Activated naive CD8-positive, alpha-beta T cell (primary cell): ENCODE measurements around the gene DENND1A.
"Not testable (repeated sequence)": the region's sequence is repeated elsewhere in the genome, so short reads cannot be mapped to it uniquely, and the experiment has no call there.

Experiments used
- H3K27ac Mint-ChIP-seq: one replicate; pipeline ENCODE4 v1.8.0; 2021; ENCODE audit warnings: mixed read lengths
- H3K27me3 Mint-ChIP-seq: one replicate; pipeline ENCODE4 v1.8.0; 2021; ENCODE audit warnings: mixed read lengths
- H3K36me3 Mint-ChIP-seq: one replicate; pipeline ENCODE4 v1.8.0; 2021; ENCODE audit warnings: mixed read lengths
- H3K4me1 Mint-ChIP-seq: one replicate; pipeline ENCODE4 v1.8.0; 2021; ENCODE audit warnings: low read depth, mixed read lengths
- H3K4me3 Mint-ChIP-seq: one replicate; pipeline ENCODE4 v1.8.0; 2021; ENCODE audit warnings: mild to moderate bottlenecking, mixed read lengths
- H3K9me3 Mint-ChIP-seq: one replicate; pipeline ENCODE4 v1.8.0; 2021; ENCODE audit warnings: low read depth, mixed read lengths

The DENND1A gene

DNA sequence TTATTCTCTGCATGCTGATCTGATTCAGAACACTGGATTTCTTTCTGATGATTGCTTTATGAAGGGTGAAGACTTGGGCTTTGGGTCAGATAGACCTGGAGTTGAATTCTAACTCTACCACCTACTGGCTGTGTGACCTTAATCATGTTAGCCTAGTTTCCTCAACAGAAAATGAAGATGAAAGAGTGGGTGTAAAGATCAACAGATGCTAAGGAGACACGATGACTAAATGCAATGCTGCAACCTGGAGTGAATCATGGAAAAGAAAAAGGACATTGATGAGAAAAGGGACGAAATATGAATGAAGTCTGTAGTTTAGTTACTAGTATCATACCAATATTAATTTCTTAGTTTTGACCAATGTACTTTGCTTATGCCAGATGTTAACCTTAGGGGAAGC is 27.8 kb upstream of the DENND1A start:
- H3K4me3 Mint-ChIP-seq = no peak overlapping the region
- H3K4me1 Mint-ChIP-seq = no peaks in the 10 kb centered on the region
- H3K27ac Mint-ChIP-seq = no peak overlapping the region
- H3K36me3 Mint-ChIP-seq = no peaks in the 10 kb centered on the region
- peaks cover 5% of the 10 kb centered on the region for H3K27me3 Mint-ChIP-seq
- no peaks in the 10 kb centered on the region for H3K9me3 Mint-ChIP-seq

DNA sequence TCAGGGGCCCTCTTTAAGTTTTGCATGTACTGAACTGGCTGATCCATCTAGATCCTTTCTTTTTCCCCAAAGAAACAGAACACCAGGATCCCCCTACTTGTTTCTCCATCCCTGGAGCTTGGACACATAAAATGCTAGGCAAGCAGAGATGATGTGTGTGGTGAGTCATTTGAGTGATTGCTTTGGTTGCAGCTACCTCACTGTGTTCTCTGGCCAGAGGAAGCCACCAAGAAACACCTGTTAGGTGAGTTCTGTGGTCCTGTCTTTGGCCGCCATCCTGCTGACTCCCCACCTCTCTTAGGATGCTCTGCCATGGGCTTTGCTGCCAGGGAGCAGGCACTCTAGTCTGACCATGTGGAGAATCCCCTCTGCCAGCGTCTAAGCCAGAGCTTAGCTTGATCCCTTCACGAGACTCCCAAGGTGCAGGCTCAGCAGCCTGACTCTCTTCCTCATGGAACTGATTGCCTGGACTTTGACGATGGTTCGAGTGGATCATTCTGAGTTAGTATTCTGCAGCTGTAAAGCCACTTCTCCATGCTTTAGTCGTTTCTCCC is 27.3 kb upstream of the DENND1A start:
- Mint-ChIP-seq H3K4me1 (no peaks in the 10 kb centered on the region), H3K27me3 (peaks cover 5% of the 10 kb centered on the region), H3K36me3 (no peaks in the 10 kb centered on the region)

DNA sequence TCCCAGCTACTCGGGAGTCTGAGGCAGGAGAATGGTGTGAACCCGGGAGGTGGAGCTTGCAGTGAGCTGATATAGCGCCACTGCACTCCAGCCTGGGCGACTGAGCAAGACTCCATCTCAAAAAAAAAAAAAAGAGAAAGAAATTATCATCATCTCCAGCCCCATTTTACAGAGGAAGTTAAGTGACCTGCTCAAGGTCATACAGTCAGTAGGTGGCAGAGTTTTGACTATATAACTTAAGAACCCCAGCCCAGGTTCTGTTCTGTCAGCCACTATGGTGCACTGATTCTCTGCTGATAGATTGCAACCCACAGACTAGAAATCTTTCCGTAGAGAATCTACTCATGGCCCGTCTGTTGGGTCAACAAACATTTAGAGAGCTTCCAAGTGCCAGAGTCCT is 25.7 kb upstream of the DENND1A start:
- Mint-ChIP-seq H3K4me1 (no peaks in the 10 kb centered on the region), H3K9me3 (no peaks in the 10 kb centered on the region), H3K27me3 (peaks cover 5% of the 10 kb centered on the region), H3K4me3 (no peak overlapping the region), H3K36me3 (no peaks in the 10 kb centered on the region), H3K27ac (no peak overlapping the region)

More for the DNA sequence above, 27.3 kb upstream of the DENND1A start:
- Mint-ChIP-seq H3K4me3 (no peak overlapping the region), H3K9me3 (no peaks in the 10 kb centered on the region), H3K27ac (no peak overlapping the region)

DNA sequence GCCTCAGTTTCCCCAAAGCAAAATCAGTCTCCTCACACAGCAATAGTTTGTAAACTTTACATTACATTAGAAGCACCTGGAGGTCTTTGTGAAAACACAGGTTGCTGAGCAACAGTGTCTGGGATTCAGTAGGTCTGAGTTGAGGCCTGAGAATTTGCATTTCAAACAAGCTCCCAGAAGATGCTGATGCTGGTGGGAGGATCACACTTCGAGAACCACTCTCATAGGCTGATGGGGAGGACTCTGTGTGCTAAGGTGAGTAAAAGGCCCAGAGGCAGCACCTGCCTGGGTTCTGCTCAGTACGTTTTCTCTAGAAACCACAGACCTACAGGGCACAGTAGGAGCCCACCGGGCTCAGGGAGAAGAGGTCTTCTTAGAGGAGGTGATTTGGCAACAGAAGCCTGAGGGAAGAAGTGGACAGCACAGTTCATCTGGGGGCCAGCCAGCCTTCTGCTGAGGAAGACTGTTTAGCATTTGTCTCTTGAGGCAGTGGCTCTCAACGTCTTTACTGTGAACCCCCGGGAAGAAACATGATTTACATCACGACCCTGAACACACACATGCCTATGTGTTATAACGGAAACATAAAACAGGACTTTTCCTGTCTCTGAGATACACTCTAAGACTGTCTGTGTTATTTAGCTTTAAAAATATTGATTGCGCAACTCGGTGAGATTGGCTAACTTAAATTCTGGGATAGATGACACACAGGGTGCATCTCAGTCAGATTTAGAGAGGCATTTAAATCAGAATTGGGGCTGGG is 24.8 kb upstream of the DENND1A start:
- Mint-ChIP-seq H3K9me3 (no peaks in the 10 kb centered on the region), H3K36me3 (no peaks in the 10 kb centered on the region), H3K4me3 (no peak overlapping the region), H3K27me3 (peaks cover 5% of the 10 kb centered on the region), H3K4me1 (no peaks in the 10 kb centered on the region), H3K27ac (no peak overlapping the region)

DNA sequence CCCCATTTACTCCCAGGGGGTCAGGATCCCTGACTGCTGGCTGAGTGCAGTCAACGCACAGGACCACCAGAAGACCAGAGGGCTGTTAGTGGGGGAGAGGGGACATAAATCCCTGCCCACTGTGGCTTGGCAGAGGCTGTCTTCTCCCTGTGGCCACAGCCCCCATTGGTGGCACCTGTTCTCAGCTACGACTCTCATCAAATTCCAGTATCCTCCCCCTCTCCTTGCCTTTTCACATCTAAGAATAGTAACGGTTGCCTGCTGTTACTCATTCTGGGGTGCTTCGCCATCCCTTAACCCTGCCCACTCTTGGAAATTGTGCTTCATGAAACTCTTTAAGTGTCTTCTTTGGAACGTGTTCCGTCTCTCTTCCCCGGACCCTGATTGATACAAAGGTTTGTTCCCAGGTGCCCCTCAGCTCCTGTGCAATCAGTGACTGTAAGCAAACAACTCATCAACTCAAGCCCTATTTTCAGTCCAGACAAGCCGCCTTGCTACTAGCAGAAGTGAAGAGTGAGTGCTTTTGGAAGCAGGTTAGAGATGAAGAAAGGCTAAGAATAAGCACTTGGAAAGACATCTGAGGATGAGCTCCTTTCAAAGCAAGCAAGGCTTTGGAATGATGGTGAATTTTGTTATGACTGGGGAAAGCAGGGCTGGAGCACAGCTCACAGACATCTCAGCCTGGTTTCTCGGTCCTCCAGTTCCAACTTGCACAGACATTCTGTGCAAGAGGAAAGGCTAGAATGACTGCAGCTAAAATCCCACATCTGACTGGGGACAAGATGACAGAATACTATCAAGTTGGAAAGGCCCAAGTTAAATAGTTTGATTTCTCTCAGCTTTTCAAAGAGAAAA is 22.9 kb upstream of the DENND1A start:
- H3K9me3 Mint-ChIP-seq = no peaks in the 10 kb centered on the region
- no peak overlapping the region for H3K4me3 Mint-ChIP-seq
- no peaks in the 10 kb centered on the region for H3K4me1 Mint-ChIP-seq

DNA sequence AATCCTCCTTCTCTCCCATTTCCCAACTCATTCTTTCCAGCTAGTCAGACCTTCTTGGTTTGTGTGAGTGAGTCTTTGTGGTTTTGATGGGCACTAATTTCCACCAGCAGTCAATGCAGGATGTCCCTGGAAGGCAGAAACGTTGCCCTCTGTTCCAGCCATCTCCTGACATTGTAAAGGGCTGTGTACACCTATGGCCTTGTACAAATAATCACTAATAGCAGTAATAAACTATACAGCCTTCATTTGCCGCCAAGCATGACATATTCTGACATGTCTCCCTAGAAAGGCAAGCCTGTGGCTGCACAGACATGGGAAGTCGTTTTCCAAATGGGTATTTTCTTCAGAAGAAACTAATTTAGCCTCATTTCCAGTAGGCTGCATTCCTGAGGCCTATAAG is 18.4 kb upstream of the DENND1A start:
- Mint-ChIP-seq H3K9me3 (no peaks in the 10 kb centered on the region), H3K27me3 (no peaks in the 10 kb centered on the region), H3K36me3 (no peaks in the 10 kb centered on the region), H3K27ac (no peak overlapping the region), H3K4me1 (no peaks in the 10 kb centered on the region), H3K4me3 (no peak overlapping the region)

More for the DNA sequence above, 22.9 kb upstream of the DENND1A start:
- Mint-ChIP-seq H3K36me3 (no peaks in the 10 kb centered on the region), H3K27ac (no peak overlapping the region), H3K27me3 (peaks cover 3% of the 10 kb centered on the region)

DNA sequence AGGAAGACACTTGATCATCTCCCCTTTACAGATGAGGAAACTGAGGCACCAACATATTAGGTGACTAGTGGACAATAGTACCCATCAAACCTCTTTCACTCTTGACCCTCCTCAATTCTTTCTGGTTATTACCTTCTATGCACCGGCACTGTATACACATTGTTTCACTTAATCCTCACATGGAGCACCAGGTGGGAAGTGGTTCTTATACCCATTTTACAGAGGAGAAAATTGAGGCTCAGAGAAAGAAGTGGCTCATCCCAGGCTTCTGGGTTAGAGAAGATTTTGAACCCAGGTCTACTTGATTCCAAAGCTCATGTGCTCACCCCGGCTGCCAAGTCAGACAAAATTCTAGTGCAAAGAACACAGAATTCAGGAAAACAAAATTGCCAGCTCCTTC is 17.4 kb upstream of the DENND1A start:
- no peak overlapping the region for H3K4me3 Mint-ChIP-seq
- no peaks in the 10 kb centered on the region for H3K4me1 Mint-ChIP-seq
- H3K9me3 Mint-ChIP-seq = no peaks in the 10 kb centered on the region
- H3K36me3 Mint-ChIP-seq = no peaks in the 10 kb centered on the region
- no peaks in the 10 kb centered on the region for H3K27me3 Mint-ChIP-seq
- H3K27ac Mint-ChIP-seq = no peak overlapping the region

DNA sequence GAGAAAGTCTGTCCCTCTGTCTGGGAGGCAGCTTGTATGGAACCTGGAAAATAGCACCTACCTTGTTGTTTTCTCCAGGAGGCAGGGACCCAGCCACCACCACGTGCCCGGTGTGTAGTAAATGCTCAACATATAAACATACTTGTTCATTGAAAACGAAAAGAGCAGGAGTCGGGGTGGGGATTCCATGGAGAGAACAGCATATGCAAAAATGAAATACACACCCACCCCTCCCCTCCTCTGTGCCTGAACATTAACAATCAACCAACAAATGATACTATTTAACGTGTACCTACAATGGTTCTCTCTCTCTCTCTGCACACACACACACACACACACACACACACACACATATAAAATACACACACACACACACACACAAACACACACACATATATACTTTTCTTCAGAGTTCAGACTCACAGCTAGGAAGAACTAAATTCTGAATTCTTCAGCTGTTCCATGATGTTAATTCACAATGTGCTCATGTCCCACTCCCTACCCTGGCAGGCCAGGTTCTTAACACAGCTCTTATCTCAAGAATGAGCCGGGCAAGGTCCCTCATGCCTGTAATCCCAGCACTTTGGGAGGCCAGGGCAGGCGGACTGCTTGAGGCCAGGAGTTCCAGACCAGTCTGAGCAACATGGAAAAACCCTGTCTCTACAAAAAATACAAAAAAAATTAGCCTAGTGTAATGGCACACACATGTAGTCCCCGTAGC is 16.3 kb upstream of the DENND1A start:
- H3K27me3 Mint-ChIP-seq = peaks cover 1% of the 10 kb centered on the region
- no peaks in the 10 kb centered on the region for H3K4me1 Mint-ChIP-seq
- no peak overlapping the region for H3K4me3 Mint-ChIP-seq
- H3K27ac Mint-ChIP-seq = no peak overlapping the region
- no peaks in the 10 kb centered on the region for H3K36me3 Mint-ChIP-seq
- H3K9me3 Mint-ChIP-seq = no peaks in the 10 kb centered on the region

DNA sequence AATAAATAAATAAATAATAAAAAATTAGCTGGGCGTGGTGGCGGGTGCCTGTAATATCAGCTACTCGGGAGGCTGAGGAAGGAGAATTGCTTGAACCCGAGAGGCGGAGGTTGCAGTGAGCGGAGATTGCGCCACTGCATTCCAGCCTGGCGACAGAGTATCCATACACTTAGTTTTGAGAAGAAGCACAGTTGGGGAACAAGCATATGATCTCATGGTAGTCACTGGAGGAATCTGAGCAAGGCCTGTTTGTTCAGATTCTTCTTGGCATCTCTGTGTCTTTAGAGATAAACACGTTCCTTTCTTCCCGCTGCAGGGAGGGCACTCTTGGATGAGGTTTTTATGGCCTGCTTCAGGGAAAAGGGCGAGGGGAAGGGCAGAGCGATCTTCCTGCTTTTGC is 15.6 kb upstream of the DENND1A start:
- no peak overlapping the region for H3K4me3 Mint-ChIP-seq
- no peaks in the 10 kb centered on the region for H3K36me3 Mint-ChIP-seq
- H3K9me3 Mint-ChIP-seq = no peaks in the 10 kb centered on the region
- peaks cover 4% of the 10 kb centered on the region for H3K27me3 Mint-ChIP-seq
- H3K27ac Mint-ChIP-seq = no peak overlapping the region
- H3K4me1 Mint-ChIP-seq = no peaks in the 10 kb centered on the region

DNA sequence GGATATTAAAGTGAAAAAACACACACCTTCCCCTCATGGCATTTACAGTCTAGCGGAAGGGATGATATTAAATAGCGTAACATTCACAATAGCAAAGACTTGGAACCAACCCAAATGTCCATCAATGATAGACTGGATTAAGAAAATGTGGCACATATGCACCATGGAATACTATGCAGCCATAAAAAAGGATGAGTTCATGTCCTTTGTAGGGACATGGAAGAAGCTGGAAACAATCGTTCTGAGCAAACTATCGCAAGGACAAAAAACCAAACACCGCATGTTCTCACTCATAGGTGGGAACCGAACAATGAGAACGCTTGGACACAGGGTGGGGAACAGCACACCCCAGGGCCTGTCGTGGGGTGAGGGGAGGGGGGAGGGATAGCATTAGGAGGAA is 14.5 kb upstream of the DENND1A start:
- H3K4me3 Mint-ChIP-seq, H3K36me3 Mint-ChIP-seq, H3K4me1 Mint-ChIP-seq, H3K27ac Mint-ChIP-seq, H3K27me3 Mint-ChIP-seq, H3K9me3 Mint-ChIP-seq: not testable (repeated sequence)

DNA sequence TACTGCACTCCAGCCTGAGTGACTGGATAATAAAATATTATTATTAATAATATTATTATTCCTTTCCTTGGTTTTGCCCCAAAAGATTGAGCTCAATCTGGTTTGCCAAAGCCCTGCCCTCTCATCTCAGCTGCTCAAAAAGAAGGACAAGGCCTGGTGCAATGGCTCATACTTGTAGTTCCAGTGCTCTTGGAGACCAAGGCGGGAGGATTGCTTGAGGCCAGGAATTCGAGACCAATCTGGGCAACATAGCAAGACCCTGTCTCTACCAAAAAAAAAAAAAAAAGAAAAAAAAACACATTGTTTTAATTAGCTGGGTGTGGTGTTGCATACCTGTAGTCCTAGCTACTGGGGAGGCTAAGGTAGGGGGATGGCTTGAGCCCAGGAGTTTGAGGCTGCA is 13.7 kb upstream of the DENND1A start:
- no peaks in the 10 kb centered on the region for H3K9me3 Mint-ChIP-seq
- H3K27ac Mint-ChIP-seq = no peak overlapping the region
- no peaks in the 10 kb centered on the region for H3K36me3 Mint-ChIP-seq
- no peak overlapping the region for H3K4me3 Mint-ChIP-seq
- H3K4me1 Mint-ChIP-seq = no peaks in the 10 kb centered on the region
- peaks cover 4% of the 10 kb centered on the region for H3K27me3 Mint-ChIP-seq

DNA sequence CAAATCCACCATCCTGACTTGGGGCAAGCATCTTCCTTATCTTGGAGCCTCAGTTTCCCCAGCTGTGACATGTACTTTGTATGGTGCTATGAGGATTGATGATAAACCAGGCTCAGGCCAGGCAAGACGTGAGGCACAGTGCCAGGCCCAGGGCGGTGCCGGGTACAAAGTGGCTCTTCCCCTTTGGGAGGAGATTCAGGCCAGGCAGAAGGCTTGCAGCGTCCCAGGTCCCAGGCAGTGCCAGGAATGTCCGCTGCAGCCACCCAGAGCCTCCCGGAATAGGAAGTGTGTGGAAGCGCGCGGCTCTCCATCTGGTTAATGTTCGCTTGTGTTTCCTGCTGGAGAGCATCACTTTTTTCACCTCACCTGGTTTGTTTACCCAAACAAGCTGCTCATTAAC is 12.6 kb upstream of the DENND1A start:
- no peaks in the 10 kb centered on the region for H3K36me3 Mint-ChIP-seq
- no peaks in the 10 kb centered on the region for H3K9me3 Mint-ChIP-seq
- H3K4me3 Mint-ChIP-seq = no peak overlapping the region
- no peak overlapping the region for H3K27ac Mint-ChIP-seq
- H3K27me3 Mint-ChIP-seq = peaks cover 4% of the 10 kb centered on the region
- H3K4me1 Mint-ChIP-seq = no peaks in the 10 kb centered on the region

DNA sequence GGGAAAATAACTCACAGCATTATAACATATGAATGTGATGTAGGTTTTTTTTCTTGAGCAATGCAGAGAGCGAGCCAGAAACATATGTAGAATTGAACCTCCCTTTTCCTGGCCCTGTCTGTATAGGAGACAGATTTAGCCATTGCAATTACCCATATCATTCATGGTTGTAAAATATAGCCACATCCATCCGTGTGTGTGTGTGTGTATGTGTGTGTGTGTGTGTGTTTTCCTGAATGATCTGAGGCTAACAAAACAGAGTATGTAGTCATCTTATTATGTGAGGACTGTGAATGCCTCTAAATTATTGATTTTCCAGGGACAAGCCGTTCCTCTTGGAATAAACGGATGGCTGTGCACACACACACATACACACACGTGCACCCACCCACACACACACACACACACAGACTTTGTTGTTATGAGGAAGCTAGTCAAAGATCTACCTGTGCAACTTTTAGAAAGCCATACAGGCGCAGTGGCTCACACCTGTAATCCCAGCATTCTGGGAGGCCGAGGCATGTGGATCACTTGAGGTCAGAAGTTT is 11.7 kb upstream of the DENND1A start:
- no peaks in the 10 kb centered on the region for H3K9me3 Mint-ChIP-seq
- H3K4me3 Mint-ChIP-seq = no peak overlapping the region
- no peaks in the 10 kb centered on the region for H3K36me3 Mint-ChIP-seq
- H3K4me1 Mint-ChIP-seq = no peaks in the 10 kb centered on the region
- H3K27me3 Mint-ChIP-seq = peaks cover 4% of the 10 kb centered on the region
- no peak overlapping the region for H3K27ac Mint-ChIP-seq

DNA sequence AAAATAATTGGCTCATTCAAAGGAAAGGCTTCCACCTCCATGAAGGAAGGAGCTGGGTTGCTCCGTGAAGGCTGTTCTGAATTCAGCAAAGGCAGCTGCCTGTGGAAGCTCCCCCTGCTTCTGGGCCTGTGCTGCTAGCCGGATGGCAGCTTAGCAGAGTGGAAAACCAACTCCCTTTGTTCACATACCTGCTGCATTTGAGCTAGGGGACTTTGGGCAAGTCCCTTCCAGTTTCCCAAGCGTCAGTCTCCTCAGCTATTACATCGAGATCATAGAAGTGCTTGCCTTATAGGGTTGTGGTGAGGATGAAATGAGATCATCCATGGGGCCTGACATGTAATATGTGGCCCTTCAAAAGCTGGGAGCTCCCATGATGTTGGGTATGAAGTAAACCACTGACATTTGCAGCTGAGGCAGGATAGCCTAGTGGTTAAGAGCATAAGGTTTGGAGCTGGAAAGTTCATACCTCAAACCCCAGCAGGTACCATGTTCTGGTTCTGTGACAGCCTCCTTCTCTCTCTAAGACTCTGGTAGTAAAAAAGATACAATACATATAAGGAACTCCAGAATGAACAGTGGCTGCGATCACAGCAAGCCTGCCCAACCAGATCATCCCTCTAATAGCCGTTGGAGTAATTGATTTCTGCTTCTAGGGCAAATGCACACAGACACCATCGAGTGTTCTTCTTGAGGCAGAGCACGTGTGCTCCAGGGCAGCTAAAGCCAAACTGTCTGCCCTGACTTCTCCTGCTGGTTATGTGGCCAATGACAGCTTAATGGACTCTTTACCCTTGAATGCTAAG is 11.0 kb upstream of the DENND1A start:
- peaks cover 7% of the 10 kb centered on the region for H3K27me3 Mint-ChIP-seq
- H3K9me3 Mint-ChIP-seq = peaks cover 4% of the 10 kb centered on the region
- H3K4me3 Mint-ChIP-seq = no peak overlapping the region
- peaks cover 3% of the 10 kb centered on the region for H3K36me3 Mint-ChIP-seq
- H3K4me1 Mint-ChIP-seq = no peaks in the 10 kb centered on the region
- H3K27ac Mint-ChIP-seq = no peak overlapping the region
